OCI-LY7 (cell line): ENCODE results near the gene BZW1. TPM values are rescaled to one million over a fixed set of nuclear protein-coding genes. Genes with fewer than 3 reads are reported as not detected.

Experiments used
- BruUV-seq: library from RNA; stranded (reverse); fragments of 400-500 nt; replicated peaks from 2 replicates; lab custom pipeline; 2021; lab: Mats Ljungman, UMichigan
- CTCF ChIA-PET: fragments of 300-600 bp; sonication (Branson Sonifier 250); formaldehyde crosslinking; loops from one replicate; lab custom pipeline; 2022; ENCODE audit warnings: antibody characterized with exemption; ENCODE audit not compliant: unreplicated experiment; lab: Charles Lee
- POLR2A ChIA-PET: fragments of 300-600 bp; sonication (Branson Sonifier 250); formaldehyde crosslinking; loops from one replicate; lab custom pipeline; 2022; ENCODE audit warnings: antibody characterized with exemption; lab: Charles Lee
- DNase-seq: peaks from one replicate; pipeline ENCODE4 v3.0.0-alpha.2; 2015; ENCODE audit warnings: low spot score
- H2AFZ ChIP-seq: fragments of 200-600 bp; sonication (generic), shearing (Covaris generic); 2 replicates; pipeline ENCODE4 v1.6.1; 2014; ENCODE audit warnings: mild to moderate bottlenecking, antibody characterized with exemption, low read length, moderate library complexity
- H3K27ac ChIP-seq: fragments of 200-600 bp; sonication (generic); 2 replicates; pipeline ENCODE4 v1.5.1; 2014; ENCODE audit warnings: mixed run types, low read depth, mild to moderate bottlenecking, moderate library complexity, low read length, inconsistent platforms; ENCODE audit not compliant: poor library complexity, severe bottlenecking
- H3K36me3 ChIP-seq: fragments of 200-600 bp; sonication (generic); 2 replicates; pipeline ENCODE4 v1.6.1; 2014; ENCODE audit warnings: mild to moderate bottlenecking, antibody characterized with exemption, low read length, moderate library complexity, mixed read lengths; ENCODE audit not compliant: insufficient read depth
- H3K4me1 ChIP-seq: fragments of 200-600 bp; sonication (generic); 2 replicates; pipeline ENCODE4 v1.5.1; 2014; ENCODE audit warnings: mild to moderate bottlenecking, low read length; ENCODE audit not compliant: insufficient read depth, poor library complexity, severe bottlenecking
- H3K4me2 ChIP-seq: fragments of 200-600 bp; sonication (generic); 2 replicates; pipeline ENCODE4 v1.6.1; 2014; ENCODE audit warnings: mild to moderate bottlenecking, low read length
- H3K4me3 ChIP-seq: fragments of 200-600 bp; sonication (generic); 2 replicates; pipeline ENCODE4 v1.5.1; 2014; ENCODE audit warnings: mild to moderate bottlenecking, low read depth, low read length; ENCODE audit not compliant: poor library complexity, severe bottlenecking
- H3K79me2 ChIP-seq: fragments of 200-600 bp; sonication (generic); 2 replicates; pipeline ENCODE4 v1.6.1; 2016; ENCODE audit warnings: low read depth, mild to moderate bottlenecking, low read length, moderate library complexity, mixed read lengths; ENCODE audit not compliant: insufficient read depth
- H3K9me2 ChIP-seq: fragments of 200-600 bp; sonication (generic); 2 replicates; pipeline ENCODE4 v1.6.1; 2016; ENCODE audit warnings: mild to moderate bottlenecking, low read length, mixed read lengths; ENCODE audit not compliant: insufficient read depth
- H3K9me3 ChIP-seq: fragments of 200-600 bp; sonication (generic); 2 replicates; pipeline ENCODE4 v1.6.1; 2014; ENCODE audit warnings: mild to moderate bottlenecking, mixed run types, low read length, mixed read lengths
- H4K20me1 ChIP-seq: fragments of 200-600 bp; sonication (generic); 2 replicates; pipeline ENCODE4 v1.6.1; 2014; ENCODE audit warnings: mild to moderate bottlenecking, antibody characterized with exemption, low read length, moderate library complexity, mixed read lengths; ENCODE audit not compliant: insufficient read depth
- EZH2phosphoT487 ChIP-seq: fragments of 200-600 bp; sonication (generic); IDR thresholded peaks from 2 replicates; pipeline ENCODE4 v1.6.1; 2018; ENCODE audit warnings: low read depth, borderline replicate concordance, mild to moderate bottlenecking, mixed run types, antibody characterized with exemption, low read length, moderate library complexity, mixed read lengths
- intact Hi-C: fragments of 100-400 bp; cut with micrococcal nuclease; formaldehyde crosslinking; loops from one replicate; pipeline ENCODE4 v1.10.0; 2022; ENCODE audit not compliant: unreplicated experiment
- total RNA-seq, 2 experiments: library from RNA; depleted of rRNA in 1 of 2; stranded (reverse); fragments of >200 nt in 1 of 2; shearing (Covaris generic) in 1 of 2; gene quantifications; 2 replicates each; pipeline ENCODE4 v1.2.3, GENCODE V29; 2014 to 2022
- TF ChIP-seq, protein P1 (sequence below): fragments of 200-600 bp; sonication (generic); conservative IDR thresholded peaks from 2 replicates; pipeline ENCODE4 v1.5.1; 2014; ENCODE audit warnings: mild to moderate bottlenecking, antibody characterized with exemption, low read length, moderate library complexity, mixed read lengths

The BZW1 gene
- total RNA-seq, 2 experiments from 2014 or later = 180 to 183 TPM

DNA sequence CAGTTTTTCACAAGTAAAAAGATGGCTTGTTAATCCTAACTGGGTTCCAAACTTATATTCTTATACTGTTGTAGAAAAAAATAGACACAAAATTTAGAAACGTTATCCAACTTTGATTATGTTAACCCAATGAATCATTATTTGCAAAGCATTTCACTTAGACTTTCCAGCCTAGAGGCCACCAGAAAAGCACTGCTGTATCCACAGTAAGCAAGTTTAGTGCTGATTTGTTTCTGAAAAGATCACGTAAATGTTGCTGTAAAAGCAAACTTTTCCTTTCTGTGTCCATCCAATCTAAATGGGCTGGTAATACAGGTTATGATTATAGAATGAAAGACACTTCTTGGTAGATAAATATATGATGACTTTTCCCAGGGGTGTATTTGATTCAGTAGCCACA is 17.6 kb upstream of the BZW1 start:
- Histone ChIP-seq H3K27ac (no peak overlapping the region), H3K4me1 (no peaks in the 10 kb centered on the region), H3K36me3 (no peaks in the 10 kb centered on the region), H3K4me2 (no peak overlapping the region), H3K79me2 (no peaks in the 10 kb centered on the region), H2AFZ (no peak overlapping the region), H3K9me3 (no peaks in the 10 kb centered on the region), H4K20me1 (no peaks in the 10 kb centered on the region), H3K4me3 (no peak overlapping the region), H3K9me2 (no peaks in the 10 kb centered on the region)
- intact Hi-C loops = no loop called here
- ChIA-PET POLR2A (no interaction called here), CTCF (no interaction called here)
- TF ChIP-seq EZH2phosphoT487 = no peak
- no TSS peak for BruUV-seq
- no peak for DNase-seq

DNA sequence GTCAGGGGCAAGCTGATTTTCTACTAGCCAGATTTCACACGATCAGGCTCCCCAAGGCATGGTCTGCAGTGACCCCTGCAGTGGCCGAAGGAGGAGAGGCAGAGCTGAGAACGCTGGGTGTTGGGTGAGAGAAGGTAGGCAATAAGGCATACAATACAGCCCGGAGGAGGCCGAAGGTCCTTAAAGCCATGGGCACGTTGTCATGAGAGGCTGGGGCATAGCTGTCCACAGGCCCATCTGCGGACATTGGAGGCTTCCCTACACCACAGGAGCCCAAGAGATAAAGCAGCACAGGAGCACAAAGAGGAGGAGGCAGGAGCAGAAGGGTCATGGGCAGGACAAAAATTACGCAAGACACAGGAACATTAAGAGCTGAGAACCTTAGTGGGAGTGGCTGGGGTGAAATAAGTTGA is 16.7 kb upstream of the BZW1 start:
- H3K9me3 ChIP-seq = no peaks in the 10 kb centered on the region
- no peaks in the 10 kb centered on the region for H3K4me1 ChIP-seq
- no peak overlapping the region for H3K27ac ChIP-seq
- no peak overlapping the region for H3K4me3 ChIP-seq
- no peak overlapping the region for H3K4me2 ChIP-seq
- no peak overlapping the region for H2AFZ ChIP-seq
- TF ChIP-seq, protein P1, sequence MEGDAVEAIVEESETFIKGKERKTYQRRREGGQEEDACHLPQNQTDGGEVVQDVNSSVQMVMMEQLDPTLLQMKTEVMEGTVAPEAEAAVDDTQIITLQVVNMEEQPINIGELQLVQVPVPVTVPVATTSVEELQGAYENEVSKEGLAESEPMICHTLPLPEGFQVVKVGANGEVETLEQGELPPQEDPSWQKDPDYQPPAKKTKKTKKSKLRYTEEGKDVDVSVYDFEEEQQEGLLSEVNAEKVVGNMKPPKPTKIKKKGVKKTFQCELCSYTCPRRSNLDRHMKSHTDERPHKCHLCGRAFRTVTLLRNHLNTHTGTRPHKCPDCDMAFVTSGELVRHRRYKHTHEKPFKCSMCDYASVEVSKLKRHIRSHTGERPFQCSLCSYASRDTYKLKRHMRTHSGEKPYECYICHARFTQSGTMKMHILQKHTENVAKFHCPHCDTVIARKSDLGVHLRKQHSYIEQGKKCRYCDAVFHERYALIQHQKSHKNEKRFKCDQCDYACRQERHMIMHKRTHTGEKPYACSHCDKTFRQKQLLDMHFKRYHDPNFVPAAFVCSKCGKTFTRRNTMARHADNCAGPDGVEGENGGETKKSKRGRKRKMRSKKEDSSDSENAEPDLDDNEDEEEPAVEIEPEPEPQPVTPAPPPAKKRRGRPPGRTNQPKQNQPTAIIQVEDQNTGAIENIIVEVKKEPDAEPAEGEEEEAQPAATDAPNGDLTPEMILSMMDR = no peak
- TF ChIP-seq EZH2phosphoT487 = no peak
- H3K36me3 ChIP-seq = no peaks in the 10 kb centered on the region
- H3K79me2 ChIP-seq = no peaks in the 10 kb centered on the region
- ChIA-PET POLR2A (interaction anchor here (0.6 to 1.6 kb wide), 3 partner anchors 13 to 181 kb away, joined by 3 to 4 read pairs (median 3); no protein-coding TSS in a partner anchor), CTCF (no interaction called here)
- BruUV-seq = no TSS peak
- H3K9me2 ChIP-seq = no peaks in the 10 kb centered on the region
- intact Hi-C loops = no loop called here
- DNase-seq = no peak
- no peaks in the 10 kb centered on the region for H4K20me1 ChIP-seq

DNA sequence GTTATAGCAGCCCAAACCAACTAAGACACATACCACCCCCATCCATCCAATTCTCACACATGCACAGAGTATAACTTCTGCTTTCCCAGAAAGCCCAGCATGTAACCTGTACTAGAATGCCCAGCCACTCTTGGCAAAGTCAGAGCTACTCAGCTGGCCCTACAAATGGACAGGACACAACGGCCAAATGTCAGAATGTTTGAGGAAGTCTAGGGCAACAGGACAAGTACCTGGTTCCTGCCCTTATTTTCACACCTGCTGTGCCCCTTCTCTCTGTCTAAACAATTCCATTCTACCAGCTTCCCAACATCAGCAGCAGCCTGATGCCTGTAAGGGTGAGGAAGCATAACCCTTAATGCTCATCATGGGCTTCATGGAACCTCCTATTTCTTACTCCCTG is 15.1 kb upstream of the BZW1 start:
- H3K9me2 ChIP-seq = no peaks in the 10 kb centered on the region
- TF ChIP-seq, protein P1 = no peak
- TF ChIP-seq EZH2phosphoT487 = no peak
- intact Hi-C loops = no loop called here
- no peak overlapping the region for H3K27ac ChIP-seq
- no peaks in the 10 kb centered on the region for H3K4me1 ChIP-seq
- H3K4me2 ChIP-seq = no peak overlapping the region
- no TSS peak for BruUV-seq
- POLR2A ChIA-PET = interaction anchor here (0.6 to 1.6 kb wide), 2 partner anchors 12 to 13 kb away, joined by 3 to 4 read pairs; no protein-coding TSS in a partner anchor
- CTCF ChIA-PET = no interaction called here
- H2AFZ ChIP-seq = no peak overlapping the region
- no peaks in the 10 kb centered on the region for H3K79me2 ChIP-seq
- no peak for DNase-seq
- no peaks in the 10 kb centered on the region for H4K20me1 ChIP-seq
- no peak overlapping the region for H3K4me3 ChIP-seq
- H3K9me3 ChIP-seq = no peaks in the 10 kb centered on the region
- no peaks in the 10 kb centered on the region for H3K36me3 ChIP-seq
